HFFc6 (cell line): ENCODE data around the gene OMA1. TPM values are rescaled to one million over a fixed set of nuclear protein-coding genes. Genes with fewer than 3 reads are reported as not detected.

Experiments
- DNase-seq: peaks from one replicate; pipeline ENCODE4 v3.0.0-alpha.2; 2018
- H3K27ac Mint-ChIP-seq: 2 replicates; pipeline ENCODE4 v1.8.0; 2020; ENCODE audit warnings: mild to moderate bottlenecking, mixed read lengths
- H3K27me3 Mint-ChIP-seq: 2 replicates; pipeline ENCODE4 v1.8.0; 2021; ENCODE audit warnings: mild to moderate bottlenecking, moderate library complexity, mixed read lengths; ENCODE audit not compliant: insufficient read depth
- H3K36me3 Mint-ChIP-seq: 2 replicates; pipeline ENCODE4 v1.8.0; 2021; ENCODE audit warnings: low read depth, mixed read lengths
- H3K4me1 Mint-ChIP-seq: 2 replicates; pipeline ENCODE4 v1.8.0; 2020; ENCODE audit warnings: low read depth, mixed read lengths
- H3K4me3 Mint-ChIP-seq: 2 replicates; pipeline ENCODE4 v1.8.0; 2020; ENCODE audit warnings: mild to moderate bottlenecking, moderate library complexity, mixed read lengths
- H3K9me3 Mint-ChIP-seq: 2 replicates; pipeline ENCODE4 v1.8.0; 2020; ENCODE audit warnings: mild to moderate bottlenecking, mixed read lengths
- CTCF ChIP-seq: fragments of 200-600 bp; sonication (generic); IDR thresholded peaks from 2 replicates; pipeline ENCODE4 v1.5.0; 2021; ENCODE audit warnings: antibody characterized with exemption, mild to moderate bottlenecking
- total RNA-seq, 6 experiments: library from RNA; stranded (reverse); fragmentation: NEBNext Ultra II Directional; extraction: Animal tissue kit (Norgen Biotek cat#: 25700); gene quantifications; 2 replicates in 1 of 6; 3 replicates in 5 of 6; pipeline ENCODE4 v1.2.3, GENCODE V29; 2021

The OMA1 gene
- total RNA-seq, 6 experiments from 2014 or later = 10.5 to 14.8 (median 13.1) TPM

GRCh38 chr1:58487002-58487401, 59.5 kb downstream of the OMA1 start:
- H3K4me1 Mint-ChIP-seq = no peaks in the 10 kb centered on the region
- DNase-seq = no peak
- no peak for TF ChIP-seq CTCF
- no peak overlapping the region for H3K4me3 Mint-ChIP-seq
- no peaks in the 10 kb centered on the region for H3K9me3 Mint-ChIP-seq
- peaks cover 8% of the 10 kb centered on the region for H3K36me3 Mint-ChIP-seq
- H3K27me3 Mint-ChIP-seq = no peaks in the 10 kb centered on the region
- H3K27ac Mint-ChIP-seq = no peak overlapping the region

- no peak for DNase-seq
- no peak overlapping the region for H3K27ac Mint-ChIP-seq
- H3K9me3 Mint-ChIP-seq = no peaks in the 10 kb centered on the region
- H3K36me3 Mint-ChIP-seq = no peaks in the 10 kb centered on the region
- H3K27me3 Mint-ChIP-seq = no peaks in the 10 kb centered on the region; the same call in 1 of the 2 replicates
- H3K4me3 Mint-ChIP-seq = no peak overlapping the region
- no peaks in the 10 kb centered on the region for H3K4me1 Mint-ChIP-seq
- no peak for TF ChIP-seq CTCF
Measured at GRCh38 chr1:58481962-58482361, 64.6 kb downstream of the OMA1 start.

GRCh38 chr1:58480191-58480590, 66.3 kb downstream of the OMA1 start:
- H3K36me3 Mint-ChIP-seq = no peaks in the 10 kb centered on the region
- TF ChIP-seq CTCF = no peak
- no peaks in the 10 kb centered on the region for H3K9me3 Mint-ChIP-seq
- no peak overlapping the region for H3K27ac Mint-ChIP-seq
- H3K27me3 Mint-ChIP-seq = no peaks in the 10 kb centered on the region; the same call in 1 of the 2 replicates
- H3K4me3 Mint-ChIP-seq = no peak overlapping the region
- H3K4me1 Mint-ChIP-seq = no peaks in the 10 kb centered on the region
- no peak for DNase-seq

- no peaks in the 10 kb centered on the region for H3K36me3 Mint-ChIP-seq
Measured at GRCh38 chr1:58477390-58477789, 69.1 kb downstream of the OMA1 start.

GRCh38 chr1:58476179-58476578, 70.3 kb downstream of the OMA1 start:
- H3K27ac Mint-ChIP-seq = no peak overlapping the region

More at GRCh38 chr1:58477390-58477789, 69.1 kb downstream of the OMA1 start:
- no peaks in the 10 kb centered on the region for H3K9me3 Mint-ChIP-seq
- no peaks in the 10 kb centered on the region for H3K4me1 Mint-ChIP-seq
- H3K4me3 Mint-ChIP-seq = no peak overlapping the region
- no peak overlapping the region for H3K27ac Mint-ChIP-seq
- no peak for TF ChIP-seq CTCF
- H3K27me3 Mint-ChIP-seq = no peaks in the 10 kb centered on the region; the same call in none of the 2 replicates
- DNase-seq = no peak

More at GRCh38 chr1:58476179-58476578, 70.3 kb downstream of the OMA1 start:
- no peaks in the 10 kb centered on the region for H3K9me3 Mint-ChIP-seq
- peaks cover 1% of the 10 kb centered on the region for H3K27me3 Mint-ChIP-seq
- no peak for TF ChIP-seq CTCF
- DNase-seq = no peak
- H3K36me3 Mint-ChIP-seq = no peaks in the 10 kb centered on the region
- H3K4me3 Mint-ChIP-seq = no peak overlapping the region
- no peaks in the 10 kb centered on the region for H3K4me1 Mint-ChIP-seq
